GM19395 (cell line): ENCODE data around the gene DCAF15.
"Not testable (repeated sequence)": the region's sequence is repeated elsewhere in the genome, so short reads cannot be mapped to it uniquely, and the experiment has no call there.

Experiments used
- ATAC-seq: cut with Tn5 transposase; IDR thresholded peaks from one replicate; pipeline ENCODE4 v1.9.1; 2021; ENCODE audit warnings: mild to moderate bottlenecking, moderate library complexity; ENCODE audit not compliant: unreplicated experiment

DCAF15 gene

DNA sequence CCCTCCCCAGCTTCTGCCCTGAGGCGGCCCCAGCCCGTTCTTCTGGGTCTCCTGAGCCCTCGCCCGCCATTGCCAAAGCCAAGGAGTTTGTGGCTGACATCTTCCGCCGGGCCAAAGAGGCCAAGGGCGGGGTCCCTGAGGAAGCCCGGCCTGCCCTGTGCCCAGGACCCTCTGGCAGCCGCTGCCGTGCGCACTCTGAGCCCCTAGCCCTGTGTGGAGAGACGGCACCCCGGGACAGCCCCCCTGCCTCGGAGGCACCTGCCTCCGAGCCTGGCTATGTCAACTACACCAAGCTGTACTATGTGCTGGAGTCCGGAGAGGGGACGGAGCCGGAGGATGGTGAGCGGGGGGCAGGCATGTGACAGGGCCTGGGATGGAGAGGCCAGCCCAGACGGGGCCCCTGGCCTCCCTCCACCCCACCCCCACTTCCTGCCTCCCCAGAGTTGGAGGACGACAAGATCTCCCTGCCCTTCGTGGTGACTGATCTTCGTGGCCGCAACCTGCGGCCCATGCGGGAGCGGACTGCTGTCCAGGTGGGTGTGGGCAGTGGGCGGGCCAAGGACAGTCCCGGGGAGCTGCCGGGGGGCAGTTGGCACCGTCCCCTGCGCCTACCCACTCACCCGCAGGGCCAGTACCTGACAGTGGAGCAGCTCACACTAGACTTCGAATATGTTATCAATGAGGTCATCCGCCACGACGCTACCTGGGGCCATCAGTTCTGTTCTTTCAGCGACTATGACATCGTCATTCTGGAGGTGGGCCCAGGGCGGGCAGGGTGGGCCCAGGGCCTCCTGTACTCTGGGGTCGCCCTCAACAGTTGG lies 7.0 kb downstream of the DCAF15 start:
- no peak for ATAC-seq

DNA sequence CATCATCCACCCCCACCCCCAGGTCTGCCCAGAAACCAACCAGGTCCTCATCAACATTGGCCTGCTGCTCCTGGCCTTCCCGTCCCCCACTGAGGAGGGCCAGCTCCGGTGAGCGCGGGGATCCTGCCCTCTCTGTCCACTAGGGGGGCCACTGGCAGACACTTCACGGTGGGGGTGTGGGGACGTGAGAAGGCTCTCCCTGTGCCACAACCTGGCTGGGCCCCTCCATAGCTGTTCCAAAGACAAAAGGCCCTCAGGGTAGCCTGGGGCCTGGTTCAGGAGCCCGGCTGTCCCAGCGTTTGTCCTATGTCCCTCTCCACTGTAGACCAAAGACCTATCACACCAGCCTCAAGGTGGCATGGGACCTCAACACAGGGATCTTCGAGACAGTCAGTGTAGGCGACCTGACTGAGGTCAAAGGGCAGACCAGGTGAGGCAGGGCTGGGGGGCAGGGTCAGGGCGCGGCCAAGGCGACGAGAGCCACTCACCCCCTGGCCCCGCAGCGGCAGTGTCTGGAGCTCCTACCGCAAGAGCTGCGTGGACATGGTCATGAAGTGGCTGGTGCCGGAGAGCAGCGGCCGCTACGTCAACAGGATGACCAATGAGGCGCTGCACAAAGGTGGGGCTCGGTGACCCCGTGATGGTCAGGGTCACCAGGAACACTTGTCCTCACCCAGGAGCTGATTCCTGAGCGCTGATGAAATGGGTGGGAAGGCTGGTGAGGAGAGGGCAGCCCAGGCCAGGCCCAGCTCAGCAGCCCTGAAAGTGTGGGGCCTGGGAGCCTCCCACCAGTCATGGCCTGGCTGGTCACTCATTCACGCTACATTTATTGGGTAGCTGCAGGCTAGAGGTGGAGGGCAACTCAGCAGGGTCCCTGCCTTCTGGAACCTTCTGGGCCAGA lies 7.9 kb downstream of the DCAF15 start:
- ATAC-seq: no peak

DNA sequence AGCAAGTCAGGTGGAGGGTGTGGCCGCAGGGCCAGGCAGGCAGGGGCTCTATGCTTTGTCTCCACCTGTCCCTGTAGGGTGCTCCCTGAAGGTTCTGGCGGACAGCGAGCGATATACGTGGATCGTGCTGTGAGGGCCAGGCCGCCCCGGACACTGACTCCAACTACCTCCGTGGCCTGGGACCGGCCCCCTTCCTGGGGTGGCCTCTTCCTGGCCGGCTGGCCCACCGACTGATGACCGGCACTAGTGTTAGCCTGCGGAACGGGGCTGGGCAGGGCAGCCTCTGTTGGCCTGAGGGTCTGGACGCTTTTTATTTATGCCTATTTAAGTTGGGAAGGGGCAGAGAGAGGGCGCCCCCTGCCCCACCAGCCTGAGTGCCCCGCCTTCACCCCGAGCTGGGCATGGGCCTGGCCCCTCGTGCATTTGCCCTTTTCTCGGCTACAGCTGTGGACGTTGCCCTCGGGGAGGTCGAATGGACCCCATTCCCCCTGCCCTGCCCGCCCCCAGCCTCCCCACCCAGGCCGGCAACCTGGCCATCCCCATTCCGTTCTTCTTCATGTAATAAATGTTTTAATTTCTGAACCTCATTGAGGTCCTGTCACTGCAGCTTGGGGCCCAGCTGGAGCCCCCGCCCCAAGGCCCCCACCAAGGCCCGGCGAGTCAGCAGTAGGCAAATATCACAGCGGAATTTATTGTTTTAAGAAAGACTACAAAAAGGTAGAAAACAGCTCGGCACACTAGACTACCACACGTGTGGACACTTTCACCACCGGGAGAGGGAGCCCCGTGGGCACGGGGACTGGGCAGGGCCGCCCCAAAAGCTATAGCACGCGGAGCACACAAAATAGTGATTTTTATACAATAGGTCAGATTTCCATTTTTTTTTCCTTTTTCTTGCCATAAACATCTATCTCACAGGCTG lies 8.8 kb downstream of the DCAF15 start:
- ATAC-seq: no peak

DNA sequence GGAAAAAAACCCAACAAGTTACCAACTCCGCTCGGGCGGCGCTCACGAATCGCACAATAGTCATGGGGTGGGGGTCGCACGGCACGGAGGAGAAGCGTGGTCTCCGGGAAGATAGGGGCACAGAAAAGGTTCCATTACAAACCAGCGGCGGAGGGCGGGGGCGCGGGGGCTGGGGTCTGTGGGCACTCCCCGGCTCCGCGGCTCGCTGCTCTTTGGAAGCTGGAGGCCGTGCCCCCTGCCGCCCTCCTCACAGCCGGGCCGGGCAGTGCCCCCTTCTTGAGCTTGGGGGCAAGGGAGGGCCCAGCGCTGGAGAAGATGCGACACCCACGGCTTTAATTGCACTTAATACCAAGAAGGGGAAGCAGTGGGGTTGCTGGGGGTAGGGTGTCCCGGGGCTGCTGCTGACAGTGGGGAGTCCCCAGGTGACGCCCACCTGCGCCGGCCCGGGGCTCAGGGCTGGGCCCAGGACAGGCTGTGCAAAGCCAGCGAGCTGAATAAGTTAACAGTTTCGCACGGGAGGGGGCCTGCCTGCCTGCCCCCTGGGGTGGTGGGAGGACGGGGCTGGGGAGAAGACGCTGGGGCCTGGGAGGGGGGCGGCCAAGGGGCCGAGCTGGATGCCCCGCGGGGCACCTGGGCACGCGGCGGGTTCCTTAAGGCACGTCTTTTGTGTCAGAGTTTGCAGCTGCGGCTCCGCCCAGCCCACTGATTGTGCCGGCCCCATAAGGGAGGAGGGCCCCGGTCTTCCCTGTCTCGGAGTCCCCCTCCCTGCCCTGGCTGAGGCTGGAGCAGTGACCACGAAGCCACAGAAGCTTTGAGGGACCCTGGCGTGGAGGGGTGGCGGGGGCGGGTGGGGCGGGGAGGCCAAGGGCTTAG lies 9.8 kb downstream of the DCAF15 start:
- ATAC-seq: no peak

DNA sequence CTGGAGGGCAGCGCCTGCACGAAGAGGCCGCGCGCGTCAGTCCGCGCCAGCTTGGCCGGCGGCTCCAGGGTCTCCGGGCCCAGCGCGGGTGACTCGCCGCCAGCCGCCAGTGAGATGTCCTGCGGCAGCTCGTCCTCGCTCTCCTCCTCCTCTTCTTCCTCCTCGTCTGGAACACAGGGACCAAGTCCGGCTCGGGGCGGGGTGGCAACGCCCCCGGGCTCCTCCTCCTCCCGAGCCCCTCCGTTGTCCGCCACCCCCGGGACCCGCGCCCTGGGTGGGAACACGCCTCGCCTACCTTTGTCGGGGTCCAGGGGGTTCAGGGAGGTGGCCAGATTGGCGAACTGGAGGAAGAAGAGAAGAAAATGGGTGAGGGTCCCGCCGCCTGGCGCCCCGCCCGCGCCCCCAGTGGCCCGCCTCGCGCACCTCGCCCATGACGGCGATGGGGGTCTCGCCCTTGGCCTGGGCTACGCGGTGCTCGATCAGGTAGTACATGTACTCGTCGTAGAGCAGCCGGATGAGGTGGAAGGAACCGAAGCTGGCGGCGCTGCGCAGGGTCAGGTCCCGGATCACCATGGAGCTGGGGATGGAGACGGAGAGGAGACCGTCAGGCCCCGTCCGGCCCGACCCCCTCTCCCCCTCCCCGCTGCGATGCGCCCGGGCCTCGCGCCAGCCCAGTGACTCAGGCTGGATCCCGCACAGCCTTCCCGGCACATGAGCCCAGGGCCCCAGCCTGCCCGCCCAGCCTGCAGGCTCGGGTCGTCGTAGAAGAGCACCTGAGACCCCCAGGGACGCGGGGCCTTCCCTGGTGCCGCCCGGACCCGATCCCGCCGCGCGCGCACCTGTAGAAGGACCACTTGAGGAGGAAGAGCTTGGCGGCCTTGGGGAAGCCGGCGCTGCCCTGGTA lies 10.6 kb downstream of the DCAF15 start:
- no peak for ATAC-seq

DNA sequence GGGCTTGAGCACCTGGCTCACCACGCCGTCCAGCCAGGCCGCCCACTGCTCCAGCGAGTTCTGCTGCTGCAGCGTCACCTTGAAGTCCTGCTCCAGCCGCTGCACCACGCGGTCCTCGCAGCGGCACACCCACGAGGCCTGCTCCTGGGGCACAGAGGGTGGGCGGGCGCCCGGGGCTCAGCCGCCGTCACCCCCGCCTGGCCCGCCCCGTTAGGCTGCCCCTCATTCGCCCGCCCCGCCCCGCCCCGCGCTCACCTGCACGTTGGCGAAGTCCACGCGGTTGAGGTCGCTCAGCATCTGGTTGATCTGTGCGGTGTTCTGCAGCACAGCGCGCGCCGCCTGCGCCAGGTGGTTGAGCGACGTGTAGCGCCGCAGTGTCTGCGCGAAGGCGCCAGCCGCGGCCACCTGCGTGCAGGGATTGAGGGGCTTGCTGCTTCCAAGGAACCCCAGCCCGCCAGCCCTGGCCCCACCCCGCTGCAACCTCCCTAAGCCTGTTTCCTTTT lies 11.3 kb downstream of the DCAF15 start:
- ATAC-seq: no peak

DNA sequence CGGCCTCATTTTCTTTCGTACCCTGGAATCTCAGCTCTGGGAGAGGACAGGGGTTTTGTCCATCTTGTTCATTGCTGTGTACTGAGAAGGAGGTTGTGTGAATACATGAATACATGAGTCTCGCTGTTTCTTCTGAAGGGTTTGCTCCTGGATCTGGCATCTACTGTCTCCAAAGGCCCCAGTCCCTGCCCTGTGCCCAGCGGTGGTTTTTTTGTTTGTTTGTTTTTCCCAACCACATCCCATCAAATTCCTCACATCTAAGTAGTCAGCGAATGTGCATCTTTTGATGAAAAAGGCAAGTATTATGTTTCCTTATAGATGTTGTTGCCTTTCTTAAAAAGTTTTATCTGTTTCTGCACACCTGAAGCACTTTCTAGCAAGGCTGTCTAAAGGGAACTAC lies 12.5 kb downstream of the DCAF15 start:
- no peak for ATAC-seq

DNA sequence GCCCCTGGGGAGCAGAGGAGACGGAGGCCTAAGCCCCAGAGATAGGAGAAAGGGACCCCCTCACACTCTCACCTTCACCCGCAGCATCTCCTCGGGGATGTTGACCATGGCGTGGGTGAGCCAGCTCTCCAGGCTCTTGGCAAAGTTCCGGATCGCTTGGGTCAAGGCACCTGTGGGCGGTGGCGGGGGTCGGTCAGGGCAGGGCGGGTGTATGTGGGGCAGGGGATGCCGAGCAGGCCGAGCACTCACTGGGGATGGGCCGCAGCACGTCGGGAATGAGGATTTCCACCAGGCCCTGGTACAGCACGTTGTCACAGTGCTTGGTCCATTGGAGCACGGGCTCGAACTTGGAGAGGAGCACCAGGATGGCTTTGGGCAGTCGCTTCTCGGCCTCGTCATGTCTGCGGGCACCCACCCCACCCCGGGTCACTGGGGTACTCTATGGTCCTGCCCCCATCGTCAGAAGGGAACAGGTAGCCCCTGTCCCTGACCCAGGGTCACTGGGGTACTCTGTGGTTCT lies 13.1 kb downstream of the DCAF15 start:
- no peak for ATAC-seq

DNA sequence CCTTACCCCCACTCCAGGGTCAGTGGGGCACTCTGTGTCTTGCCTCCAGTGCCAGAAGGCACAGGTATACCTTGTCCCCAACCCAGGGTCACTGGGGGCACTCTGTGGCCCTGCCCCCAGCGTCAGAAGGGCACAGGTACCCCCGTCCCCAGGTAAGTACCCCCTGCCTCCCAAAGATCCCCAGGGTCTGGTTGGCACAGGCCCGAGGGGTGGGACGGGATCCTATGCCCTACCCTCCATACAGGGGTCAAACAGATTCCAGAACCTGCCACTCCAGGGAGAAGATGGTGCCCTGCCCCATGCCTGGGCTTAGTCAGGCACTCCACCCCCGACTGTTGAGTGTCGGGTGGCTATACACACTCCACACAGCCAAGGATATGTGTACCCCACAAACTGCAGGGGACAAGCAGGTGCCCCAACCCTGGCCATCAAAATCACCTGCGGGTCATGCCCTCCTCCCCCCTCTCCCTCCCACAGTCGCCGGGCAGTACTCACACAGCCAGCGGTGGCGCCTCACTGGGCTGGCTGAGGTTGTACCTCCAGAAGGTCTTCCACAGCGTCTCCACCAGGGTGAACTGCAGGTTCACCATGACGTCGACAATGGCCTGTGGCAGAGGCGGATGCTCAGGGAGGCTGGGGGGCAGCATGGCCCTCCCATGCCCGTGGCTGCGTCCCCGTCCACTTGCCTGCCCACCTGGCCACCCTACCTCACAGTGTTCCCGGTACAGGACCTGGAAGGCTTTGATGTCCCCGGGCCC lies 13.8 kb downstream of the DCAF15 start:
- ATAC-seq: no peak

DNA sequence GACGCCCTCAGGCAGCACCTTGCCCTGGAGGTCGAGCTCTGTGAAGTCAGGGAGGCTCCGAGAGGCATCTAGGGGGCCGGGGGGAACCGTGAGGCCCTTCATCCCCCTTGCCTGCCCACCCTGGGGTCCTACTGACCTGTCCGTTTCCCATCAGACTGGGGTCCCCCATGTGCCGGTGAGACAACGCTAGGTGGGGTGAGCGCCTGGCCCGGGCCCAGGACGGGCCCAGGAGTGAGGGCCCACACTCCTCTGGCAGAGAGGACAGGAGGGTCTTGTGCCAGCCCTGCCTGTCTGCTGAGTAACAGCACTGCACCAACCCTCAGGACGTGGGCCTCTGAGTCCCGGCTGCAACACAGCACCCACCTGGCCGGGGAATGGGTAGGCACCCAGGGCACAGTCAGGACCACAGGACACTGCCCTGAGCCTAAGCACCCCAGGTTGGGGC lies 14.4 kb downstream of the DCAF15 start:
- ATAC-seq: no peak

DNA sequence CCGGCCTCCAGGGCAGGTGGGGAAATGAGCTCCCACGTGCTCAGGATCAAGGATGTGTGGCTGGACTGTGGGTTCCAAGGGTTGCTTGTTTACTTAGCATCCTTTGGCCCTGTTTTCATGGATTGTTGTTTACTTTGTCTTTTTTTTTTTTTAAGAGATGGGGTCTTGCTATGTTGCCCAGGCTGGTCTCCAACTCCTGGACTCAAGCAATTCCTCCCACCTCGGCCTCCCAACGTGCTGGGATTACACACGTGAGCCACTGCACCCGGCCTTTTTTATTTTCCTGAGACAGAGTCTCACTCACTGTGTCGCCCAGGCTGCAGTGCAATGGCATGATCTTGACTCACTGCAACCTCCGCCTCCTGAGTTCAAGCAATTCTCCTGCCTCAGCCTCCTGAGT lies 14.9 kb downstream of the DCAF15 start:
- not testable (repeated sequence) for ATAC-seq

DNA sequence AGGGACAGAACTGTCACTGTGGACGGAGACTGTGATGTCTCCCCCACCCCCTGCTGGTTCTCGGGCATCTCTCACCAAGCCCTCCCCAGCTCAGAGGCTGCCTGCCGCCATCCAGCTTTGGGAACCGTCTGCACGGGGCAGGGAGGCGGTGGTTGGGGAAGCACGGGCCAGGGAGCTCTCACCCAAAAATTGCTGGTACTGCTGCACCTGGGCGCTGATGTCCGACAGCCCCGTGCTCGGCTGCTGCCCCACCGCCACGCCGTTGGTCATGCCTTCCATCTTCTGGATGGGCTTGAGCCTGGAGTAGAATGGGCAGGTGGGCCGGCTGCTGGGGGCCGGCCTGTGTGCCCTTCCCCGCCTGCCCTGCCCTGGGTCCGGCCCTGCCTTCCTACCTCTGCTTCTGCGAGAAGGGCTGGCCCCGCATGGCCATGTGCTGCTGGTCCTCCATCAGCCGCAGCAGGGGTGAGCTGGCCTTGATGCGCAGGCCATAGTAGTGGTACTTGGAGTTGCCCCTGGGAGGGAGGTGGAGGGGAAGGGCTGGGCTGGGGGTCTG lies 16.1 kb downstream of the DCAF15 start:
- ATAC-seq: no peak

DNA sequence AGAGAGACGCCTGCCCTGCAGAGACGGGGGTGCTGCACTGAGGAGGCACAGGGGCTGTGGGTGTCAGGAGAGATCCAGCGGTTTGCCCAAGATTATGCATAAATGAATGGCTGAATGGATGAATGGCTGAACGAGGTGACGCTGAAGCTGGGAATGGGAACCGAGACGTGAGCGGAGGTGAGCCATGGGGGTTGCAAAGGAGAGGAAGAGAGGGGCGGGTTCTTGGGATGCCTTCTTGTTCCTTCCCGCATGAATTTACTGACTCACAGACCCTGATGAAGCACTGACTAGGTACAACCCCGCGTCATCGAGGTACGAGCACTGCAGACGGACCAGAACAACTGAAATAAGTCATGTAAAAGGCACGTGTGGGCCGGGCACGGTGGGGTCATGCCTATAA lies 16.7 kb downstream of the DCAF15 start:
- ATAC-seq: no peak

DNA sequence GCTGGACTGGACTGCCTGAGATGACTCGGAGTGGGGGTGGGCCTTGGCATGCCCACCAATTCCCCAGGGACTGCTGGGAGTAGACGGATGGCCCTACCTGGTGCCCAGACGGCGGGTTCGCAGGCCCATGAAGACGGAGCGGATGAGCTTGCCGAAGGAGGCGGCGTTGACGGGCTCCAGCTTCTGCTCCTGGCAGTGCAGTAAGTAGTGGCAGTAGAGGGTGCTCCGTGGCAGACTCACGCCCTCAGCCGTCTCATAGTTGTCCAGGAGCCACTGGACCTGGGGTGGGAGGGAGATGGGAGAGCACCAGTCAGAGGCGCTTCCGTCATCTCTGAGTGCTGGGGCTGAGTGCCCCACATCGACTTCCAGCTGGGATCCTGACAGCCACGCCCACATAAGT lies 17.6 kb downstream of the DCAF15 start:
- ATAC-seq: no peak

DNA sequence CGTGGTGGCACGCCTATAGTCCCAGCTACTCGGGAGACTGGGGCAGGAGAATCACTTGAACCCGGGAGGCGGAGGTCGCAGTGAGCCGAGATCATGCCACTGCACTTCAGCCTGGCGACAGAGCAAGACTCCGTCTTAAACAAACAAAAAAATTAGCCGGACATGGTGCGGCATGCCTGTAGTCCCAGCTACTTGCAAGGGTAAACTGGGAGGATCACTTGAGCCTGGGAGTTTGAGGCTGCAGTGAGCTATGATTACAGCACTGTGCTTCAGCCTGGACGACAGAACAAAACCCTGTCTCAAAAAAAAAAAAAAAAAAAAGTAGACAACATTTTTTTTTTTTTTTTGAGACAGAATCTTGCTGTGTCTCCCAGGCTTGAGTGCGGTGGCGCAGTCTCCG lies 19.6 kb downstream of the DCAF15 start:
- ATAC-seq: not testable (repeated sequence)

DNA sequence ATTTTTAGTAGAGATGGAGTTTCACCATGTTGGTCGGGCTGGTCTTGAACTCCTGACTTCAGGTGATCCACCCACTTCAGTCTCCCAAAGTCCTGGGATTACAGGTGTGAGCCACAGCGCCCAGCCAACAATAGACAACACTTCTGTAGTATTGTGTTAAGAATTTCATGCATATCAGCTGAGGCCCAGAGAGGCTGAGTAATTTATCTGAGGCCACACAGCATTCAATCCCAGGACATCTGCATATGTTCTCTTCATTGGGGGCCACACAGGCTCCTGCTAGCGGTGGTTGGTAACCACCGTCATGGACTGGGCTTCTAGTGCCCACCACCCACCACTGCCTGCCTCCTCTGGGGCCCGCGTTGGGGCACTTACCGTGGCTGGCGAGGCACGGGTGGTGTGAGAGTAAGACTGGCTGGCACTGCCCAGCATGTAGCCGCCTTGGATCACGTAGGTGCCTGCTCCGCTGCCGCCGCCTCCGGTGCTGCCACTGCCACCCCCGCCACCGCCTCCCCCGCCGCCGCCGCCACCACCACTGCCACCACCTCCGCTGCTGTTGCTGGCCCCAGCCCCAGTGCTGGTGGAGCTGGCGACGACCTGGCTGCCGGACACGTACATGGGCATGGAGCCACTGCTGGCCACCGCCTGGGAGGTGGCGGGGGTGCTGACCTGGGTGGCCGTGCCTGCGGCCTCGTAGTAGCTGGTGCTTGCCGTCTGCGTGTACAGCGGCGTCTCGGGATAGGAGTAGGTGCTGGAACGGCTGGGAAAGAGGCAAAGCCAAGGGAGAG lies 20.3 kb downstream of the DCAF15 start:
- no peak for ATAC-seq

DNA sequence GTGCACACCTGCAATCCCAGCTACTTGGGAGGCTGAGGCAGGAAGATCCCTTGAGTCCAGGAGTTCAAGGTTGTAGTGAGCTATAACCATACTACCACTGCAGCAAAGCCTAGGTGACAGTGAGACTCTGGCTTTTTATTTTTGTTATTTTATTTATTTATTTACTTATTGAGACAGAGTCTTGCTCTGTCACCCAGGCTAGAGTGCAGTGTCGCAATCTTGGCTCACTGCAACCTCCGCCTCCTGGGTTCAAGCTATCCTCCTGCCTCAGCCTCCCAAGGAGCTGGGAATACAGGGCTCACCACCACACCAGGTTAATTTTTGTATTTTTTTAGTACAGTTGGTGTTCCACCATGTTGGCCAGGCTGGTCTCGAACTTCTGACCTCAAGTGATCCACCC lies 21.2 kb downstream of the DCAF15 start:
- not testable (repeated sequence) for ATAC-seq
